Panc1 (cell line): Measurements from ENCODE around the gene NCKAP5. TPM values are rescaled to one million over a fixed set of nuclear protein-coding genes. Genes with fewer than 3 reads are reported as not detected.

Experiments
- ATAC-seq: fragments of 200-7000 bp; cut with Tn5 transposase; 2 replicates; pipeline ENCODE4 v1.9.1; 2020; ENCODE audit warnings: mild to moderate bottlenecking, moderate library complexity
- BruUV-seq: library from RNA; stranded (reverse); fragments of 400-500 nt; replicated peaks from 2 replicates; lab custom pipeline; 2021; lab: Mats Ljungman, UMichigan
- CTCF ChIA-PET: fragments of 300-600 bp; sonication (Branson Sonifier 250); formaldehyde crosslinking; loops from one replicate; lab custom pipeline; 2022; ENCODE audit warnings: antibody characterized with exemption; lab: Charles Lee
- POLR2A ChIA-PET: fragments of 300-600 bp; sonication (Branson Sonifier 250); formaldehyde crosslinking; loops from one replicate; lab custom pipeline; 2022; ENCODE audit warnings: antibody characterized with exemption; lab: Charles Lee
- DNase-seq: peaks from one replicate; pipeline ENCODE4 v3.0.0-alpha.2; 2010; ENCODE audit warnings: low read depth, low spot score
- H3K27ac ChIP-seq: 2 replicates; pipeline ENCODE4 v1.5.1; 2011; ENCODE audit warnings: mild to moderate bottlenecking, low read length, inconsistent platforms
- H3K27me3 ChIP-seq: fragments of 200-500 bp; sonication (Bioruptor generic); 2 replicates; pipeline ENCODE4 v1.6.0; 2014; ENCODE audit warnings: low read length, inconsistent platforms; ENCODE audit not compliant: control insufficient read depth, insufficient read depth
- H3K36me3 ChIP-seq: fragments of 200-500 bp; sonication (Bioruptor generic); 2 replicates; pipeline ENCODE4 v1.5.1; 2014; ENCODE audit warnings: inconsistent platforms, mild to moderate bottlenecking, low read length, moderate library complexity; ENCODE audit not compliant: control insufficient read depth, insufficient read depth
- H3K4me1 ChIP-seq: 2 replicates; pipeline ENCODE4 v1.5.1; 2011; ENCODE audit warnings: inconsistent platforms, mild to moderate bottlenecking, low read length, moderate library complexity; ENCODE audit not compliant: control insufficient read depth, insufficient read depth
- H3K4me3 ChIP-seq, 2 experiments: 2 replicates each; pipeline ENCODE4 v1.5.1; 2011 to 2012; ENCODE audit warnings: low read depth in 2 of 2, low read length in 2 of 2, mild to moderate bottlenecking in 2 of 2, inconsistent platforms in 1 of 2, moderate library complexity in 1 of 2
- H3K9me3 ChIP-seq: fragments of 200-500 bp; sonication (Bioruptor generic); 2 replicates; pipeline ENCODE4 v1.5.1; 2014; ENCODE audit warnings: low read depth, mild to moderate bottlenecking, inconsistent platforms, low read length, moderate library complexity; ENCODE audit not compliant: control insufficient read depth, insufficient read depth
- POLR2AphosphoS5 ChIP-seq: IDR thresholded peaks from 2 replicates; pipeline ENCODE4 v1.6.1; 2012; ENCODE audit warnings: mild to moderate bottlenecking, low read depth, low read length, moderate library complexity
- SIN3A ChIP-seq: IDR thresholded peaks from 2 replicates; pipeline ENCODE4 v1.6.1; 2012; ENCODE audit warnings: low read depth, mild to moderate bottlenecking, low read length, moderate library complexity, borderline replicate concordance; ENCODE audit not compliant: insufficient read depth
- TCF7L2 ChIP-seq: IDR thresholded peaks from 2 replicates; pipeline ENCODE4 v1.6.1; 2011; ENCODE audit warnings: mild to moderate bottlenecking, low read depth, low read length, inconsistent platforms
- in situ Hi-C: cut with HindIII; loops from 2 replicates; pipeline ENCODE4 v1.10.0; 2016; ENCODE audit warnings: low sequenced_read_pairs, low pct_unique_long_range_greater_than_20kb
- intact Hi-C: fragments of 100-400 bp; cut with micrococcal nuclease; formaldehyde crosslinking; loops from one replicate; pipeline ENCODE4 v1.10.0; 2022; ENCODE audit not compliant: unreplicated experiment
- total RNA-seq: library from RNA; stranded (reverse); gene quantifications from one replicate; pipeline ENCODE4 v1.2.1, GENCODE V29; 2021; ENCODE audit not compliant: unreplicated experiment
- TF ChIP-seq, protein P1 (sequence below), 2 experiments: IDR thresholded peaks; 2 replicates each; pipeline ENCODE4 v1.6.1; 2011 to 2012; ENCODE audit warnings: low read depth in 2 of 2, control low read depth in 1 of 2, low read length in 1 of 2, mild to moderate bottlenecking in 1 of 2, moderate library complexity in 1 of 2; ENCODE audit not compliant: insufficient read depth in 1 of 2
- TF ChIP-seq, protein P2 (sequence below): fragments of 450-650 bp; IDR thresholded peaks from 2 replicates; pipeline ENCODE4 v1.5.1; 2017; ENCODE audit warnings: mild to moderate bottlenecking

NCKAP5 gene
- total RNA-seq, 1 experiment from 2014 or later = 0.10 TPM

DNA sequence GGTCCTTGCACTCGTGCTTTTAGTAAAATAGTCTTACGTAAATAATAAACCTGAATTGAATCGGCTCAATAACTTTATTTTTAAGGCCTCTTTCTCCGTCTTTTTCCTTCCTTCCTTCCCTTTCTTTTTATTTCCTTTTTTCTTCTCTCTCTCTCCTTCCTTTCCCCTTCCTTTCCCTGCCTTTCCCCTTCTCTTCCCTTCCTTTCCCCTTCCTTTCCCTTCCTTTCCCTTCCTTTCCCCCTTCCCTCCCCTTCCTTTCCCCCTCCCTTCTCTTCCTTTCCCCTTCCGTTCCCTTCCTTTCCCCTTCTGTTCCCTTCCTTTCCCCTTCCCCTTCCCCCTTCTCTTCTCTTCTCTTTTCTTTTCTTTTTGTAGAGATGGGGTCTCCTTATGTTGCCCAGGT lies 121.0 kb downstream of the NCKAP5 start:
- no peak for ATAC-seq
- DNase-seq = no peak
- CTCF ChIA-PET = no interaction called here
- no peak for TF ChIP-seq SIN3A
- TF ChIP-seq, protein P1, sequence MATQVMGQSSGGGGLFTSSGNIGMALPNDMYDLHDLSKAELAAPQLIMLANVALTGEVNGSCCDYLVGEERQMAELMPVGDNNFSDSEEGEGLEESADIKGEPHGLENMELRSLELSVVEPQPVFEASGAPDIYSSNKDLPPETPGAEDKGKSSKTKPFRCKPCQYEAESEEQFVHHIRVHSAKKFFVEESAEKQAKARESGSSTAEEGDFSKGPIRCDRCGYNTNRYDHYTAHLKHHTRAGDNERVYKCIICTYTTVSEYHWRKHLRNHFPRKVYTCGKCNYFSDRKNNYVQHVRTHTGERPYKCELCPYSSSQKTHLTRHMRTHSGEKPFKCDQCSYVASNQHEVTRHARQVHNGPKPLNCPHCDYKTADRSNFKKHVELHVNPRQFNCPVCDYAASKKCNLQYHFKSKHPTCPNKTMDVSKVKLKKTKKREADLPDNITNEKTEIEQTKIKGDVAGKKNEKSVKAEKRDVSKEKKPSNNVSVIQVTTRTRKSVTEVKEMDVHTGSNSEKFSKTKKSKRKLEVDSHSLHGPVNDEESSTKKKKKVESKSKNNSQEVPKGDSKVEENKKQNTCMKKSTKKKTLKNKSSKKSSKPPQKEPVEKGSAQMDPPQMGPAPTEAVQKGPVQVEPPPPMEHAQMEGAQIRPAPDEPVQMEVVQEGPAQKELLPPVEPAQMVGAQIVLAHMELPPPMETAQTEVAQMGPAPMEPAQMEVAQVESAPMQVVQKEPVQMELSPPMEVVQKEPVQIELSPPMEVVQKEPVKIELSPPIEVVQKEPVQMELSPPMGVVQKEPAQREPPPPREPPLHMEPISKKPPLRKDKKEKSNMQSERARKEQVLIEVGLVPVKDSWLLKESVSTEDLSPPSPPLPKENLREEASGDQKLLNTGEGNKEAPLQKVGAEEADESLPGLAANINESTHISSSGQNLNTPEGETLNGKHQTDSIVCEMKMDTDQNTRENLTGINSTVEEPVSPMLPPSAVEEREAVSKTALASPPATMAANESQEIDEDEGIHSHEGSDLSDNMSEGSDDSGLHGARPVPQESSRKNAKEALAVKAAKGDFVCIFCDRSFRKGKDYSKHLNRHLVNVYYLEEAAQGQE (IDR thresholded peaks at IDR 0.05; ENCODE audit: insufficient read depth in 1 of 2, low read depth in 2 of 2, low read length in 1 of 2) = no peak
- no peak for TF ChIP-seq TCF7L2
- TF ChIP-seq, protein P2, sequence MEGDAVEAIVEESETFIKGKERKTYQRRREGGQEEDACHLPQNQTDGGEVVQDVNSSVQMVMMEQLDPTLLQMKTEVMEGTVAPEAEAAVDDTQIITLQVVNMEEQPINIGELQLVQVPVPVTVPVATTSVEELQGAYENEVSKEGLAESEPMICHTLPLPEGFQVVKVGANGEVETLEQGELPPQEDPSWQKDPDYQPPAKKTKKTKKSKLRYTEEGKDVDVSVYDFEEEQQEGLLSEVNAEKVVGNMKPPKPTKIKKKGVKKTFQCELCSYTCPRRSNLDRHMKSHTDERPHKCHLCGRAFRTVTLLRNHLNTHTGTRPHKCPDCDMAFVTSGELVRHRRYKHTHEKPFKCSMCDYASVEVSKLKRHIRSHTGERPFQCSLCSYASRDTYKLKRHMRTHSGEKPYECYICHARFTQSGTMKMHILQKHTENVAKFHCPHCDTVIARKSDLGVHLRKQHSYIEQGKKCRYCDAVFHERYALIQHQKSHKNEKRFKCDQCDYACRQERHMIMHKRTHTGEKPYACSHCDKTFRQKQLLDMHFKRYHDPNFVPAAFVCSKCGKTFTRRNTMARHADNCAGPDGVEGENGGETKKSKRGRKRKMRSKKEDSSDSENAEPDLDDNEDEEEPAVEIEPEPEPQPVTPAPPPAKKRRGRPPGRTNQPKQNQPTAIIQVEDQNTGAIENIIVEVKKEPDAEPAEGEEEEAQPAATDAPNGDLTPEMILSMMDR = no peak
- TF ChIP-seq POLR2AphosphoS5 = no peak
- no peaks in the 10 kb centered on the region for H3K9me3 ChIP-seq
- H3K4me3 ChIP-seq = no peak overlapping the region
- in situ Hi-C loops (no loop called here), intact Hi-C loops (no loop called here)
- POLR2A ChIA-PET = no interaction called here
- H3K36me3 ChIP-seq = no peaks in the 10 kb centered on the region
- BruUV-seq = no TSS peak
- H3K27me3 ChIP-seq = no peaks in the 10 kb centered on the region
- no peak overlapping the region for H3K27ac ChIP-seq
- no peaks in the 10 kb centered on the region for H3K4me1 ChIP-seq

DNA sequence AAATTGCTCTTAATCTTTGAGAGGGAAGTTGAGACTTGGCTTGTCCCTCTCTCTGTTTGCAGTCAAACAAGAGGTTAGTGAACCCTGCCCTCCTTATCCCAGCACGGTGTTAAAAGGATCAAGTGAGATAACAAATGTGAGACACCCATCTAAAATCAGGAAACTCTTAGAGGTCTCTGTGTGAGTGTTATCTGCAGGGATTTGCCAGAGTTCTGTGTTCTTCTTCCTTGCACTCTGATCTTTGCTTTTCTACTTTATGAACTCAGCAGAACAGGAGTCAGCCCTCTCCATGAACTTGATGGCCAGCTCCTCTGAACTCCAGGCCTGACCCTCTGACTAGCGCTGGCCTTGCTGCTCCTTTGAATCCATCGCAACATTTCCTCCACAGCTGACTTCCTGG lies 123.8 kb downstream of the NCKAP5 start:
- in situ Hi-C loops = no loop called here
- ATAC-seq = no peak
- no peak for DNase-seq
- no peaks in the 10 kb centered on the region for H3K9me3 ChIP-seq
- no peaks in the 10 kb centered on the region for H3K27me3 ChIP-seq
- BruUV-seq = no TSS peak
- ChIA-PET CTCF (no interaction called here), POLR2A (no interaction called here)
- H3K4me3 ChIP-seq = no peak overlapping the region
- H3K27ac ChIP-seq = no peak overlapping the region
- H3K36me3 ChIP-seq = no peaks in the 10 kb centered on the region
- no peaks in the 10 kb centered on the region for H3K4me1 ChIP-seq
- intact Hi-C loops = no loop called here
- TF ChIP-seq SIN3A (no peak), TCF7L2 (no peak), POLR2AphosphoS5 (no peak)
- TF ChIP-seq, protein P2 = no peak
- TF ChIP-seq, protein P1 (IDR thresholded peaks at IDR 0.05; ENCODE audit: insufficient read depth in 1 of 2, low read depth in 2 of 2, low read length in 1 of 2) = no peak
